Suprapubic skin (tissue), 4 donors: Measurements from ENCODE around the gene ATP9B. TPM values are rescaled to one million over a fixed set of nuclear protein-coding genes. Genes with fewer than 3 reads are reported as not detected.

Source experiments
- DNase-seq, 2 donors: peaks; one replicate each; pipeline ENCODE4 v3.0.0-alpha.2; 2019; ENCODE audit warnings: low spot score in 2 of 2
- H3K27ac ChIP-seq: fragments of 200-600 bp; sonication (generic); one replicate; pipeline ENCODE4 v1.5.1; 2019
- H3K27me3 ChIP-seq: fragments of 200-600 bp; sonication (generic); one replicate; pipeline ENCODE4 v1.5.1; 2019
- H3K36me3 ChIP-seq: fragments of 200-600 bp; sonication (generic); one replicate; pipeline ENCODE4 v1.5.1; 2019
- H3K4me1 ChIP-seq: fragments of 200-600 bp; sonication (generic); one replicate; pipeline ENCODE4 v1.5.1; 2019
- H3K4me3 ChIP-seq: fragments of 200-600 bp; sonication (generic); one replicate; pipeline ENCODE4 v1.5.1; 2019; ENCODE audit warnings: mild to moderate bottlenecking
- H3K9me3 ChIP-seq: fragments of 200-600 bp; sonication (generic); one replicate; pipeline ENCODE4 v1.5.1; 2019
- EP300 ChIP-seq: sonication (generic); formaldehyde crosslinking; IDR thresholded peaks from one replicate; pipeline ENCODE4 v1.6.1; 2017; ENCODE audit warnings: antibody characterized with exemption
- POLR2A ChIP-seq, 2 donors: fragments of 450-650 bp; IDR thresholded peaks; one replicate each; pipeline ENCODE4 v1.6.1; 2017; ENCODE audit warnings: antibody characterized with exemption in 2 of 2, mild to moderate bottlenecking in 2 of 2, moderate library complexity in 2 of 2
- POLR2AphosphoS5 ChIP-seq, 3 donors: sonication (generic); formaldehyde crosslinking; IDR thresholded peaks; one replicate each; pipeline ENCODE4 v1.6.1; 2017; ENCODE audit warnings: antibody characterized with exemption in 3 of 3
- WGBS: methylation state at CpG from one replicate; pipeline ENCODE4 v1.1.5; 2018; 5-methylcytosine and 5-hydroxymethylcytosine counted together
- total RNA-seq, 4 donors: library from RNA; depleted of rRNA; stranded (reverse); fragments of >200 nt; gene quantifications; one replicate each; pipeline ENCODE4 v1.1.0, GENCODE V29; 2016
- TF ChIP-seq, protein P1 (sequence below), 2 donors: fragments of 200-600 bp in 1 of 2; fragments of 450-650 bp in 1 of 2; sonication (generic) in 1 of 2; IDR thresholded peaks; one replicate each; pipeline ENCODE4 v1.5.1; 2016 to 2019; ENCODE audit warnings: antibody characterized with exemption in 2 of 2, mild to moderate bottlenecking in 1 of 2, moderate library complexity in 1 of 2

The ATP9B gene
- total RNA-seq, 4 donors from 2014 or later: 30.2 to 109 (median 37.4) TPM

DNA sequence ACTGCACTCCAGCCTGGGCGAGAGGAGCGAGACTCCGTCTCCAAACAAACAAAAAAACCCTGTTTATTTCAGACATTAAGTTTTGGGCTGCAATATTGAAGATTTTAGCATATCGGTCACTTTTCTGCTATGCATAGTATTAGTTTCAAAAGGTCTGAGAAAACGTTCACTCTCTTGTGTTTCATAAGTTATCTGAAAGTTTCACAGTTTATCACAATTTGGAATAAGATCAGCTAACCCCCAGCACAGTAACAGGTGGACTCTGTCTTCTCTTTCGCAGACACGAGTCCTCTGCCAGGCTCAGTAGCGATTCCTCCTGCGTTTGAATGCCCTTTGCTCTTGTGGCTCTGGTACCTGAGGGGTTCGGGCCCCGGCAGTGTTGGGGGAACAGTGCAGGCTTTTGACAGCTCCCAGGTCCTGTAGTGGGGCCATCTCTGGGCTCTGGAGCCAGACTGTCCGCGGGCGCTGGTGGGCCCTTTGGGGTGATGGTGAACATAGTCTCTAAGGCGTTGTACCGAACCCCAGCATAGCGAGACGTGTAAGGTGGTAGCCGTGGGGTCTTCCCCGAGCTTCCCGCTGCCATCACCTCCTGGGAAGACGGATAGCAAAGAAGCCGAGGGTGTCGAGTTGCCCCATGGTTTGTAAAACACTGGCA, 347.0 kb downstream of the ATP9B start:
- no peaks in the 10 kb centered on the region for H3K9me3 ChIP-seq
- WGBS: 89% methylated on average over 16 of the region's 24 CpGs
- no peak for TF ChIP-seq POLR2AphosphoS5 (IDR thresholded peaks at IDR 0.05)
- DNase-seq: no peak
- H3K36me3 ChIP-seq: peaks cover 35% of the 10 kb centered on the region
- H3K4me3 ChIP-seq: no peak overlapping the region
- peaks cover 2% of the 10 kb centered on the region for H3K4me1 ChIP-seq
- no peak overlapping the region for H3K27ac ChIP-seq
- no peaks in the 10 kb centered on the region for H3K27me3 ChIP-seq

DNA sequence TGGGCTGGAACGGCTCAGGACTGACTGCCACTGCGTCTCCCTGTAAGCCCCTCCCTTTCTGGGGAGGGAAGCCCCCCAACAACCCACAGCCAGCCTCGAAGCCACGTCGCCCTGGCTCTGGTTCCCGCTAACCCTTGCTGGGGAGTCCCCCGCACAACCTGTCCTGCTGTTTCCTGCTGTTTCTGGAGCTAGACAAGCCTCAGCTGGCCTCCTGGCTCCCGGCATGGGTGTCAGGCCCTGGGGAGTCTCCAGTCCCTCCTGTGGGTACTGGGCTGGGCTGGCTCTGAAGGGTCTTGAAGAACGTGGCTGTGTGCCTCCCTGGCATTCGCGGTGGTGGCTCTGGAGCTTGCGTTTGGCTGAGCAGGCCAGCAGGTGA, 347.5 kb downstream of the ATP9B start:
- no peak for TF ChIP-seq POLR2AphosphoS5 (IDR thresholded peaks at IDR 0.05)
- no peak for TF ChIP-seq POLR2A (IDR thresholded peaks at IDR 0.05)
- no peak for TF ChIP-seq EP300
- TF ChIP-seq, protein P1, sequence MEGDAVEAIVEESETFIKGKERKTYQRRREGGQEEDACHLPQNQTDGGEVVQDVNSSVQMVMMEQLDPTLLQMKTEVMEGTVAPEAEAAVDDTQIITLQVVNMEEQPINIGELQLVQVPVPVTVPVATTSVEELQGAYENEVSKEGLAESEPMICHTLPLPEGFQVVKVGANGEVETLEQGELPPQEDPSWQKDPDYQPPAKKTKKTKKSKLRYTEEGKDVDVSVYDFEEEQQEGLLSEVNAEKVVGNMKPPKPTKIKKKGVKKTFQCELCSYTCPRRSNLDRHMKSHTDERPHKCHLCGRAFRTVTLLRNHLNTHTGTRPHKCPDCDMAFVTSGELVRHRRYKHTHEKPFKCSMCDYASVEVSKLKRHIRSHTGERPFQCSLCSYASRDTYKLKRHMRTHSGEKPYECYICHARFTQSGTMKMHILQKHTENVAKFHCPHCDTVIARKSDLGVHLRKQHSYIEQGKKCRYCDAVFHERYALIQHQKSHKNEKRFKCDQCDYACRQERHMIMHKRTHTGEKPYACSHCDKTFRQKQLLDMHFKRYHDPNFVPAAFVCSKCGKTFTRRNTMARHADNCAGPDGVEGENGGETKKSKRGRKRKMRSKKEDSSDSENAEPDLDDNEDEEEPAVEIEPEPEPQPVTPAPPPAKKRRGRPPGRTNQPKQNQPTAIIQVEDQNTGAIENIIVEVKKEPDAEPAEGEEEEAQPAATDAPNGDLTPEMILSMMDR (IDR thresholded peaks at IDR 0.05): no peak
- 45% methylated on average over 5 of the region's 12 CpGs for WGBS

DNA sequence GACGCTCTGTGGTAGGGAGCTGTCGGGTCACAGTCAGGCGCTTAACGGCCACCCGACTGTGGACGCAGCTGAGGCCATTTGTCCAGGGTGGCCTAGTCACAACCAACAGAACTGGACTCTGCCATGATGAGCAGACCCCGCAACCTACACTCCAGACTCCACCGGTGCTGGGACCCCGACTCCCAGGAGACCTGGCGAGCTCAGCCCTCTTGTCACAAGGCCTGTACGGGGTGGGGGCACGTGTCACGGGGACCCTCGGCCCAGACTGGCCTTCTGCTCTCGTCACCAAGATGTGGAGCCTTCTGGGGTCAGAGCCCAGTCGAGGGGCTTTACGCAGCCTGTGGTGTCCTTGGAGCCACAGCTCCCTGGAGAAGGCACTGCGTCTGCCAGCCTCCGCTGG, 349.0 kb downstream of the ATP9B start:
- 89% methylated on average over 6 of the region's 19 CpGs for WGBS
- TF ChIP-seq, protein P1 (IDR thresholded peaks at IDR 0.05): no peak
- TF ChIP-seq EP300 (no peak), POLR2A (IDR thresholded peaks at IDR 0.05) (no peak), POLR2AphosphoS5 (IDR thresholded peaks at IDR 0.05) (no peak)

More for the DNA sequence above, 347.5 kb downstream of the ATP9B start:
- peaks cover 35% of the 10 kb centered on the region for H3K36me3 ChIP-seq
- no peak overlapping the region for H3K4me3 ChIP-seq
- H3K9me3 ChIP-seq: no peaks in the 10 kb centered on the region
- no peaks in the 10 kb centered on the region for H3K27me3 ChIP-seq
- no peak overlapping the region for H3K27ac ChIP-seq
- DNase-seq: no peak
- peaks cover 7% of the 10 kb centered on the region for H3K4me1 ChIP-seq

DNA sequence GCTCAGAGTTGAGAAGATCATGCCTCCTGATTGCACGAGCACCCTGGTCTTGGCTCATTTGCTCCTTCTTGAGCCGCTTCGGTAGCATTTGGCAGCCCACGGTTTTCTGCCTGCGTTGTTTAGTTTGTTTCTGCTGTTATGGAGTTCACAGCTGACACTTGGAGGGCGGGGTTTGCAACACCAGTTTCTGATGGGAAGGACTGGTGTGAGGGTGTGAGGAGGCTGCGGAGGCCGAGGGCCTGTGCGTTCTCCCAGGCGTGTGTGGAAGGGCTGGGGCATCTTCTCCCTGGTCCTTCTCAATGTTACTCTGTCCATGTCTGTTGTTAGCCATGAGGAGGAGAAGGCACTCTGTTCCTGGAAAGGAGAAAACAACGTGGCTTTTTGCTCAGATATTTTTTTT, 349.4 kb downstream of the ATP9B start:
- 87% methylated on average over 9 of the region's 11 CpGs for WGBS
- no peak for TF ChIP-seq POLR2A (IDR thresholded peaks at IDR 0.05)
- no peak for TF ChIP-seq EP300
- TF ChIP-seq, protein P1 (IDR thresholded peaks at IDR 0.05): no peak
- no peak for TF ChIP-seq POLR2AphosphoS5 (IDR thresholded peaks at IDR 0.05)

More for the DNA sequence above, 349.0 kb downstream of the ATP9B start:
- Histone ChIP-seq H3K9me3 (no peaks in the 10 kb centered on the region), H3K4me1 (peaks cover 21% of the 10 kb centered on the region), H3K27ac (no peak overlapping the region), H3K27me3 (no peaks in the 10 kb centered on the region), H3K4me3 (no peak overlapping the region), H3K36me3 (peaks cover 21% of the 10 kb centered on the region)
- no peak for DNase-seq

DNA sequence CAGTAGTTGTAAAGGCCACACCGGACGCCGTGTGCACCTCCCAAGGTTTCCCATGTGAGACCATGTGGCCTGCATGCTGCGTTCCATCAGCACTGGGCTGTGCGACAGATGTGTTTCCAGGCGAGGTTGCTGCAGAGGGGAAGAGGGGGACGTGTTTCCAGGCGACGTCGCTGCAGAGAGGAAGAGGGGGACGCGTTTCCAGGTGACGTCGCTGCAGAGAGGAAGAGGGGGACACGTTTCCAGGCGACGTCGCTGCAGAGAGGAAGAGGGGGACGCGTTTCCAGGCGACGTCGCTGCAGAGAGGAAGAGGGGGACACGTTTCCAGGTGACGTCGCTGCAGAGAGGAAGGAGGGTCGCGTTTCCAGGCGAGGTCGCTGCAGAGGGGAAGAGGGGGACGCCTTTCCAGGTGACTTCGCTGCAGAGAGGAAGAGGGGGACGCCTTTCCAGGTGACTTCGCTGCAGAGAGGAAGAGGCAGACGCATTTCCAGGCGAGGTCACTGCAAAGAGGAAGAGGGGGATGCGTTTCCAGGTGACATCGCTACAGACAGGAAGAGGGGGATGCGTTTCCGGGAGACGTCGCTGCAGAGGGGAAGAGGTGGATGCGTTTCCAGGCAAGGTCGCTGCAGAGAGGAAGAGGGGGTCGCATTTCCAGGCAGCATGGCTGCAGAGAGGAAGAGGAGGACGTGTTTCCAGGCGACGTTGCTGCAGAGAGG, 351.0 kb downstream of the ATP9B start:
- H3K27ac ChIP-seq: no peak overlapping the region
- H3K9me3 ChIP-seq: no peaks in the 10 kb centered on the region
- H3K4me3 ChIP-seq: no peak overlapping the region
- peaks cover 22% of the 10 kb centered on the region for H3K4me1 ChIP-seq
- 89% methylated on average over 48 of the region's 48 CpGs for WGBS
- H3K27me3 ChIP-seq: no peaks in the 10 kb centered on the region
- TF ChIP-seq EP300 (no peak), POLR2AphosphoS5 (IDR thresholded peaks at IDR 0.05) (no peak), POLR2A (IDR thresholded peaks at IDR 0.05) (no peak)
- TF ChIP-seq, protein P1 (IDR thresholded peaks at IDR 0.05): no peak
- H3K36me3 ChIP-seq: peaks cover 11% of the 10 kb centered on the region
- DNase-seq: no peak

More for the DNA sequence above, 349.4 kb downstream of the ATP9B start:
- Histone ChIP-seq H3K4me1 (peaks cover 22% of the 10 kb centered on the region), H3K27me3 (no peaks in the 10 kb centered on the region), H3K27ac (no peak overlapping the region), H3K36me3 (peaks cover 17% of the 10 kb centered on the region), H3K4me3 (no peak overlapping the region), H3K9me3 (no peaks in the 10 kb centered on the region)
- no peak for DNase-seq
